BJ (cell line): Measurements from ENCODE around the gene ZNF644. TPM values are rescaled to one million over a fixed set of nuclear protein-coding genes. Genes with fewer than 3 reads are reported as not detected.
"Not testable (repeated sequence)": the region's sequence is repeated elsewhere in the genome, so short reads cannot be mapped to it uniquely, and the experiment has no call there.

ENCODE experiments used
- CTCF ChIA-PET: fragments of 350-600 bp; formaldehyde crosslinking; extraction: SDS; loops from one replicate; lab custom pipeline; 2021; ENCODE audit warnings: antibody characterized with exemption, inconsistent platforms; lab: Yijun Ruan, JAX
- POLR2A ChIA-PET: fragments of 300-600 bp; sonication (Branson Sonifier 250); formaldehyde crosslinking; extraction: SDS; loops from one replicate; lab custom pipeline; 2021; ENCODE audit warnings: antibody characterized with exemption; lab: Charles Lee
- DNase-seq: peaks from one replicate; pipeline ENCODE4 v3.0.0-alpha.2; 2011; ENCODE audit warnings: low read depth
- H3K27me3 ChIP-seq: 2 replicates; pipeline ENCODE4 v1.6.0; 2011; ENCODE audit warnings: low read length; ENCODE audit not compliant: control insufficient read depth, insufficient read depth
- H3K36me3 ChIP-seq: 2 replicates; pipeline ENCODE4 v1.5.1; 2011; ENCODE audit warnings: low read length; ENCODE audit not compliant: control insufficient read depth, insufficient read depth
- H3K4me3 ChIP-seq: 2 replicates; pipeline ENCODE4 v1.5.1; 2011; ENCODE audit warnings: low read depth, mild to moderate bottlenecking, control low read depth, low read length
- CTCF ChIP-seq: IDR thresholded peaks from 2 replicates; pipeline ENCODE4 v1.5.1; 2011; ENCODE audit warnings: low read depth, mild to moderate bottlenecking, control low read depth, inconsistent platforms, low read length, moderate library complexity; ENCODE audit not compliant: insufficient read depth
- polyA plus RNA-seq: library from polyadenylated mRNA; depleted of rRNA; stranded (reverse); fragments of >200 nt; gene quantifications from 2 replicates; pipeline ENCODE4 v1.2.3, GENCODE V29; 2011

ZNF644 gene
- polyA plus RNA-seq, 1 experiment, result 7.3 TPM

DNA sequence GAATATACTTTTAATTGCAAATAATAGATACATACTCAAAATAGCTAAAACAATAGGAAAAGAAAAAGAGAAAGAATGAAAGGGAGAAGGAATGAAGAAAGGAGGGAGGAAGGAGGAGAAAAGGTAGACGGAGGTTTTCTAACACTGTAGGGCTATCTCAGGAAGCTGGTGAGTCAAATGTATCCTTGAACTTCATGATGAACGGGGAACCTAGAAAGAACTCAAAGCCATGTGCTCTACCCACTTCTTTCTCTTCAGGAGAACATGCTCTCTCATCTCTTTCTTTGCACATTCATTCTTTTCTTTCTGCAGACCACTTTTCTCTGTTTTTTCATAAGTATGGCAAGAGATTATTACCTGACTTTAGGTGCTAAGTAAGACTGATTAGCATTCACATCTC, 37.3 kb upstream of the ZNF644 start:
- CTCF ChIA-PET, result no interaction called here
- Histone ChIP-seq H3K36me3 (no peaks in the 10 kb centered on the region), H3K4me3 (no peak overlapping the region), H3K27me3 (no peaks in the 10 kb centered on the region)
- TF ChIP-seq CTCF, result no peak
- POLR2A ChIA-PET, result no interaction called here
- DNase-seq, result no peak

GRCh38 chr1:91057784-91058183, 35.9 kb upstream of the ZNF644 start:
- no peak for TF ChIP-seq CTCF
- ChIA-PET CTCF (no interaction called here), POLR2A (interaction anchor here (0.6 kb wide), 1 partner anchor 9 kb away, joined by 3 read pairs; no protein-coding TSS in a partner anchor)
- Histone ChIP-seq H3K4me3 (no peak overlapping the region), H3K27me3 (no peaks in the 10 kb centered on the region), H3K36me3 (no peaks in the 10 kb centered on the region)
- no peak for DNase-seq

DNA sequence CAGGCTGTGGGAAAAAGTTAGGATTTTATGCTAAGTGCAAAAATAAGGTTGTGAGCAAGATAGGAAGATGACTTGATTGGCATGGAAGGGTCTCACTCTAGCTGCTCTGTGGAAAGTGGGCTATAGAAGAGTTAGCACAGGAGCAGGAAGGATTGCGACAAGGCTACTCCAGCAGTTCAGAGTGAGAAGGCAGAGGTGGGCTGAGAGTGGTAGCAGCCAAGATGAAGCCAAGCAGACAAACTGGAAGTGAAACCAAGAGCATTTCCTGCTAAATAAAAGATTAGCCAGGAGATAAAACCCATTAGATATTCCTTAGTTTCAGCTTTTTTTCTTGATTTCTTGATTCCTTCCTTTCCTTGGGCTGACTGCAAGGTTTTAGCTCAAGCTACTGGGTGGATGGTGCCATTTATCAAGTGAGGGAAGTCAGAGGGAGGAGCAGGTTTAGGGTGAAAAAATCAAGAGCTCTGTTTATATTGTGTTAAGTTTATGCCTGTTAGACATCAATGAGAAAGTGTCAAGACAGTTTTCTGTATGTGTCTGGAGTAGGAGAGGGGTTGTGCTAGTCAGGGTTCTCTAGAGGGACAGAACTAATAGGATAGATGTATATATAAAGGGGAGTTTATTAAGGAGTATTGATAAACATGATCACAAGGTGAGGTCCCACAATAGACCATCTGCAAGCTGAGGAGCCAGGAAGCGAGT, 33.1 kb upstream of the ZNF644 start:
- DNase-seq, result no peak
- ChIA-PET CTCF (interaction anchor here (0.6 kb wide), 1 partner anchor 33 kb away, joined by 3 read pairs; no protein-coding TSS in a partner anchor), POLR2A (no interaction called here)
- no peaks in the 10 kb centered on the region for H3K27me3 ChIP-seq
- H3K4me3 ChIP-seq, result no peak overlapping the region
- no peak for TF ChIP-seq CTCF
- H3K36me3 ChIP-seq, result no peaks in the 10 kb centered on the region

DNA sequence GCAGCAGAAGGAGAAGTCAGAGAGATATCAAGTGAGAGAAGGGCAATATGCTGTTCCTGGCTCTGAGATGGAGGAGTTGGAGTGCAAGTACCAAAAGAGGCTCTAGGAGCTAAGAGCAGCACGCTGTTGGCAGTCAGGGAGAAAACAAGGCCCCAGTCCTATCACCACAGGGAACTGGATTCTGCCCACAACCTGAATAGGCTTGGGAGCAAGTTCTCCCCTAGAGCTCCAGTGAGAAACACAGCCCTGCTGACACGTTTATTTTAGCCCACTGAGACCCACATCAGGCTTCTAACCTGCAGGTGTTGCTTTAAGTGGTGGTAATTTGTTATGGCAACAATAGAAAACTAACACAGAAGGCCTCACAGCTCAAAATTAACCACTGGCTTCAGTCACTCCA, 31.8 kb upstream of the ZNF644 start:
- H3K27me3 ChIP-seq, result no peaks in the 10 kb centered on the region
- no peaks in the 10 kb centered on the region for H3K36me3 ChIP-seq
- CTCF ChIA-PET, result no interaction called here
- POLR2A ChIA-PET, result no interaction called here
- H3K4me3 ChIP-seq, result no peak overlapping the region
- TF ChIP-seq CTCF, result no peak
- no peak for DNase-seq

- H3K27me3 ChIP-seq, DNase-seq, CTCF ChIA-PET, H3K4me3 ChIP-seq, H3K36me3 ChIP-seq: not testable (repeated sequence)
- POLR2A ChIA-PET, result interaction anchor here (0.6 kb wide), 1 partner anchor 9 kb away, joined by 3 read pairs; no protein-coding TSS in a partner anchor
Observed at GRCh38 chr1:91049551-91049950, 27.7 kb upstream of the ZNF644 start.
